ENCODE measurements around the gene GRM7. TPM values are rescaled to one million over a fixed set of nuclear protein-coding genes. Genes with fewer than 3 reads are reported as not detected.

Gene GRM7
- total RNA-seq, 4 donors from 2014 or later, result 0.40 TPM; not detected in 3

DNA sequence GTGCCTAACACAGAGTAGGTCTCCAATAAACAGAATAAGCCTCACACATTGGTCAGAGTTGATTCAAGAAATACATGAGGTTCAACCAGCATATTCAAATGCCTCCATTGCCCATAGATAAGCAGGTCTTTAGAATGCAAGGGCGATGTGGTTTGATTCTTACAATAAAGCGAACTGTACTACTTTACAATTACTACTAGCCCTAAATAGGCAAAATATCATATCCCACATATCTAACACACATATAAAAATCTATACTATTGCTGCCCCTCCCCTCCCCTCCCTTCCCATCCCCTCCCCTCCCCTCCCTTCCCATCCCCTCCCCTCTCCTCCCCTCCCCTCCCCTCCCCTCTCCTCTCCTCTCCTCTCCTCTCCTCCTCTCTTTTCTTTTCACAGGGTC, 6.7 kb upstream of the GRM7 start:
- Histone ChIP-seq H3K9me3 (no peaks in the 10 kb centered on the region), H3K27ac (no peak overlapping the region), H3K27me3 (no peaks in the 10 kb centered on the region), H3K36me3 (no peaks in the 10 kb centered on the region), H3K4me1 (no peaks in the 10 kb centered on the region), H3K4me3 (no peak overlapping the region)
- no peak for TF ChIP-seq POLR2A (IDR thresholded peaks at IDR 0.05)
- TF ChIP-seq, protein P1, sequence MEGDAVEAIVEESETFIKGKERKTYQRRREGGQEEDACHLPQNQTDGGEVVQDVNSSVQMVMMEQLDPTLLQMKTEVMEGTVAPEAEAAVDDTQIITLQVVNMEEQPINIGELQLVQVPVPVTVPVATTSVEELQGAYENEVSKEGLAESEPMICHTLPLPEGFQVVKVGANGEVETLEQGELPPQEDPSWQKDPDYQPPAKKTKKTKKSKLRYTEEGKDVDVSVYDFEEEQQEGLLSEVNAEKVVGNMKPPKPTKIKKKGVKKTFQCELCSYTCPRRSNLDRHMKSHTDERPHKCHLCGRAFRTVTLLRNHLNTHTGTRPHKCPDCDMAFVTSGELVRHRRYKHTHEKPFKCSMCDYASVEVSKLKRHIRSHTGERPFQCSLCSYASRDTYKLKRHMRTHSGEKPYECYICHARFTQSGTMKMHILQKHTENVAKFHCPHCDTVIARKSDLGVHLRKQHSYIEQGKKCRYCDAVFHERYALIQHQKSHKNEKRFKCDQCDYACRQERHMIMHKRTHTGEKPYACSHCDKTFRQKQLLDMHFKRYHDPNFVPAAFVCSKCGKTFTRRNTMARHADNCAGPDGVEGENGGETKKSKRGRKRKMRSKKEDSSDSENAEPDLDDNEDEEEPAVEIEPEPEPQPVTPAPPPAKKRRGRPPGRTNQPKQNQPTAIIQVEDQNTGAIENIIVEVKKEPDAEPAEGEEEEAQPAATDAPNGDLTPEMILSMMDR (IDR thresholded peaks at IDR 0.05), result no peak
- DNase-seq, result no peak

DNA sequence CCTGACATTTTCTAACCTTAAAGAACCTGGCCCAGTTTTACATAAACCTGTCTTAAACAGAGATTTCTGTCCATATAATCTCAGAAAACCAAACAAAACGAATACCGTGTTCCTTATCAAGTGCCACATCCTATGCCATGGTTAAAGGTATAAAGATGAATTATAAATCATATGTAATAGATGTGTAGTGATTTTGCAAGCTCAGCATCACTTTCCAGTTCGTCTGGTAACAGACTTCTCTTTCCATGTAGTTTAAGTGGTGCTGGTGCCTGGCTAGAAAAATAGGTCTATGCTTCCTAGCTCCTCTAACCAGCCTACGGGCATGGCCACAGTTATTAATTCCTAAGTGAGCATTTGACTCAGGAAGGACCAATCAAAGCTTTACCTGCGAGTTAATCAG, 3.4 kb upstream of the GRM7 start:
- TF ChIP-seq, protein P1 (IDR thresholded peaks at IDR 0.05), result no peak
- no peak for TF ChIP-seq POLR2A (IDR thresholded peaks at IDR 0.05)
- H3K27ac ChIP-seq, result no peak overlapping the region
- H3K4me1 ChIP-seq, result no peaks in the 10 kb centered on the region
- H3K9me3 ChIP-seq, result no peaks in the 10 kb centered on the region
- no peak overlapping the region for H3K4me3 ChIP-seq
- DNase-seq, result no peak
- no peaks in the 10 kb centered on the region for H3K36me3 ChIP-seq
- H3K27me3 ChIP-seq, result no peaks in the 10 kb centered on the region

GRCh38 chr3:6860149-6860953, 564 bp upstream of the GRM7 start:
- H3K4me3 ChIP-seq, result peak overlapping the region in 2 of 4 donors; percentile 26 to 36
- H3K4me1 ChIP-seq, result no peaks in the 10 kb centered on the region
- TF ChIP-seq, protein P1 (IDR thresholded peaks at IDR 0.05), result no peak
- no peak for TF ChIP-seq POLR2A (IDR thresholded peaks at IDR 0.05)
- no peaks in the 10 kb centered on the region for H3K9me3 ChIP-seq
- no peaks in the 10 kb centered on the region for H3K36me3 ChIP-seq
- H3K27ac ChIP-seq, result no peak overlapping the region
- H3K27me3 ChIP-seq, result no peaks in the 10 kb centered on the region
- DNase-seq, result no peak

- Histone ChIP-seq H3K9me3 (no peaks in the 10 kb centered on the region), H3K4me1 (no peaks in the 10 kb centered on the region), H3K27ac (no peak overlapping the region), H3K4me3 (peak overlapping the region in 2 of 4 donors; percentile 26 to 36), H3K36me3 (no peaks in the 10 kb centered on the region), H3K27me3 (no peaks in the 10 kb centered on the region)
- TF ChIP-seq, protein P1 (IDR thresholded peaks at IDR 0.05), result no peak
- TF ChIP-seq POLR2A (IDR thresholded peaks at IDR 0.05), result no peak
- DNase-seq, result no peak
These were observed 698 bp downstream of the GRM7 start for GRCh38 chr3:6861625-6862000.

DNA sequence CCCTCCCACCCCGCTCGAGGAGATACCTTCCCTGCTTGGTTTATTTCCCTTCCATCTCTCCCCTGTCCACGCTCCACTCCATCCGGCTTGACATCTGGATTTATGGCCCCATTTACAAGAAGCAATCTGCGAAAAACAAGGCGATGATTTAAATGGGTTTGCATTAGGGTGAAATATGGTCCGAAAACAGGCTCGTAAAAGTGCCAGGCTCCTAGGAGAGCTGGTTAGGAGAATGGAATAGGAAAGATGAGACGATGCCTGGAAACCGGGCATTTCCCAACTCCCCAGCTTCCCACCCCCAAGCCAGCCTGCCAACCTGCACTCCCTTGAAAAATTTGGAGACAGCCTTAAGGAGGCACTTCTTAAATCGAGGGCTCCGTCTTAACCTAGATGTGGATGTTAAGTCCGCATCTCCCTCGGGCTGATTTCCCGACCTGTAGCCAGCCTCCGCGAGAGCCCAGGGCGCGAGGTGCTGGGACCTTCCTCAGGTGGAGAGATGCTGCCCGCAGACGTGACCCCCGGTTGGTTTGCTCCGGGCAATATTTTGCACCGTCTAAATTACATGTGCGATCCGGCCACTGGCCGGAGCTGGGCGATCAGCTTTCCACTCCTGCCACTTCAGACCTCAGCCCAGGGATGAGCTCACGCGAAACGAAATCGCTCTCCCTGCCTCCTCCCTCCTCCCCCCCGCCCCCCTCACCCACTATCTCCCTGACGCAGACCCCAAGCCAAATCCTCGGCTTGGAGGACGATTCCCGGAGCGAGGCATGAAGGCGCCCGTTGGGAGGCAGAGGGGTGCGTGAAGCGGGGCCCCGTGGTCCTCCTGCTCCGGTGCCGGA, 1.3 kb downstream of the GRM7 start:
- Histone ChIP-seq H3K9me3 (no peaks in the 10 kb centered on the region), H3K36me3 (no peaks in the 10 kb centered on the region), H3K27me3 (no peaks in the 10 kb centered on the region), H3K4me3 (peak overlapping the region in 1 of 4 donors; percentile 36), H3K27ac (no peak overlapping the region), H3K4me1 (no peaks in the 10 kb centered on the region)
- no peak for DNase-seq
- no peak for TF ChIP-seq POLR2A (IDR thresholded peaks at IDR 0.05)
- TF ChIP-seq, protein P1 (IDR thresholded peaks at IDR 0.05), result no peak
